DMS53 treated with DMSO at 0.1 percent for 48 hours (cell line): ENCODE data around the gene SAMD14.

Experiments used
- DNase-seq: peaks from one replicate; lab custom pipeline; 2025; ENCODE audit not compliant: unreplicated experiment; lab: John Stamatoyannopoulos, UW

Gene SAMD14

DNA sequence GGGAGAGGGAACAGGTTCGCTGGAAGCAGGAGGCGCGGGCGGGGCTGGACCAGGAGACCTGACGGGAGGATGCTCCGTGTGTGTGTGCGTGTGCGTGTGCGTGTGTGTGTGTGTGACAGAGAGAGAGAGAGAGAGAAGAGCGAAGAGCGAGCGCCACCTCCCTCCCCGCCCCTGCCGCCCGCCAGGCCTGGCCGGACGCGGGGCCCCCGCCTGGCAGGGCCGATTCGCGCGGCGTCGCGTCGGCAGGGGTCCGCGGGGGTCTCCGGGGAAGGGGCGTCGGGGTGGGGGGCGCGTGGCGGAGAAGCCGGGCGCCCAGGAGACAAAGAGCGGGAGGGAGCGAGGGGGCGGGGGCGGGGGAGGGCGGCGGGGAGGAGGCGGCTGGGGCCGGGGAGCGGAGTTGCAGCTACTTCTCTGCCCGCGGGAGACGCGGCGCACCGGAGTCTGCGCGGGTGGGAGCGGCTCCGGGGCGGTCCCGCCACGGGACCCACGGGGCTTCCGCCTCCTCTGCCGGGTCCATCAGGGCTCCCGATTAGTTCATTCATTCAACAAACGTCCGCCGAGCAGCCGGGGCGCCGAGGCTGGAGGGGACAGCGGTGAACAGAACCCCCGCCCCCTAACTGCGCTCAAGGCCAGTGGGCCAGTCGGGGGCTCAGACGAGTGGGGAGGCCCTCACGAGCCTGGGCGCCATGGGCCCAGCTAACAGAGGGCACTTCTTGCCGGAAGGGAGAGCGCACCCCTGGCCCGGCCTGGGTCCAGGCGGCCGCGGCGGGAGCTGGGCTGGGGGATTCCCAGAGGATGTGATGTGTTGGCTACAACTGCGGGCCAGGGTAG is at the start of gene SAMD14:
Gene SAMD14 (minus strand): TSS at position 433 of the 831 bp plus-strand sequence. CDS start 5,201 bp downstream, outside the sequence.
- no peak for DNase-seq

- DNase-seq, result peak; percentile 83
Measured at GRCh38 chr17:50177983-50178834, 48.2 kb upstream of the SAMD14 start.

DNA sequence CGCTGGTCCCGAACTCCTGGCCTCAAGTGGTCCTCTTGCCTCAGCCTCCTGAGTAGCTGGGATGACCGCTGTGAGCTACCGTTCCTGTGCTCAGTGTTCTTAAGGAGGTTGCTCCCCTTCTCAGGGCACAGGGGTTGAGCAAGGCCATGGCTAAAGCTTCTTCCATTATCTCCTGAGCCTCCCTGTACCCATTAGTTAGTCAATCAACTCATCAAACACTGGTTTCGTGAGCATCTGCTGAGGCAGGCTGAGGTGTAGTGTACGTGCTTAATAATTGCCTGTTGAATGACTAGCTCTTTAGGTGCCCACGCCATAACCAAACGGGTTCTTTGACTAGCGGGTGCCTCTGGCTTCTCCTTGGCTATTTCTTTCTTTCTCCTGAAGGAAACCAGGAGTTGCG is 47.5 kb upstream of the SAMD14 start:
- no peak for DNase-seq

DNA sequence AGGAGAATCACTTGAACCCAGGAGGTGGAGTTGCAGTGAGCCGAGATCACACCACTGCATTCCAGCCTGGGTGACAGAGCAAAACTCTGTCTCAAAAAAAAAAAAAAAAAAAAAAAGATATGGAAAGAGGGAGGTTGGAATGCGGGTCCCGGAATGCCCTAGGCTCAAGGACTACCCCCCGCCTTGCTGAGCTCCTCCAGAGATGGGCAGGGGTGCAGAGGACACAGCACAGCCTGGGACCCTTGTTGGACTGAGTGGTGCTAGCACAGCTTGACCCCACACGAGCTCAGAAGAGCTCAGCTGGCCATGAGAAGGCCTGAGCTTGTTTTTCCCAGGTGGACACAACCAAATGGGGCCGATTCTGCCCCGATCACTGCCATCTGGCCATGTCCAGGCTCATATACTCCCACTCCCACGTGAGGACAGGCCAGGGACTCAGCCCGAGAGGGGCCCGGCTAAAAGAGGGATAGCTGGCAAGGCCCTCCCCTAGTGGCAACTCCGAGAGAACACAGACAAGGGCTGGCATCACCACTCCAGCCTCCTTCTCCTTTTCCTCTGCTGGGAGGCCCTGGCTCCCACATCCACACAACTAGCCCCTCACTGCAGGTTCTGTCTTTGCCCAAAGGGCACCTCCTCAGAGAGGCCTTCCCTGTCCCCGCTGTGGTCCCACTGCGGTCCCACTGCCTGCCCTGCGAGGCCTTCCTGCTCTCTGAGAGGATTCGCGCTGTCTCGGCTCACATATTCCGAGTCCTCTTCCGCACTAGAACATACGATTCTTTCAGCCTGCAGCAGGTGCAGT is 46.8 kb upstream of the SAMD14 start:
- no peak for DNase-seq

DNA sequence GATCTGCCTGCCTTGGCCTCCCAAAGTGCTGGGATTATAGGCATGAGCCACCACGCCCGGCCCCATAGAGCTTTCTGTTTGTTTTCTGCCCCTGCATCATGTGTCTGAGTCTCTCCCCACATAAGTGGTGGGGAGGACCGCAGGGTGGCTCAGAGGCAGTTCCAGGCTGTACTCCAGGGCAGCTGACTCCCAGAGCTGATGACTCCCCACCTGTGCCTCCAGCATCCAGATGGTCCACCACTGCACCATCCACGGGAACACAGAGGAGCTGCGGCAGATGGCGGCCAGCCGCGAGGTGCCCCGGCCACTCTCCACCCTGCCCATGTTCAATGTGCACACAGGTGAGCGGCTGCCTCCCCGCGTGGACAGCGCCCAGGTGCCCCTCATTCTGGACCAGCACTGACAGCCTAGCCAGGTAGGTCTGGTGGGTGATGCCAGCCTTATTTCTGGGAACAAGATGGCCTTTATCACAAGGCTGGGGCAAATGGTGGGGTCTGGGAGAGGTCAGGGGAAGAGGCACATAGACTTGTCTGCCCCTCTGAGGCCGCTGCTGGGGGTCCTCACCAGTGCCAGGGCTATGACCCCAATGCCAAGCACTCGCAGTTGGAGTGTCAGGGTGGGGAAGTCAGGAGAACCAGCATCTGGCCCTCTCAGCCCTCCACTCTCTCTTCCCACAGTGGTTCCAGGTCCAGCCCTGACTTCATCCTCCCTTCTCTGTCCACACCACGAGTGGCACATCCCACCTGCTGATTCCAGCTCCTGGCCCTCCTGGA is 45.3 kb upstream of the SAMD14 start:
- no peak for DNase-seq

- no peak for DNase-seq
Measured at GRCh38 chr17:50174444-50174843, 44.5 kb upstream of the SAMD14 start.

- DNase-seq, result no peak
Measured at GRCh38 chr17:50173335-50173941, 43.5 kb upstream of the SAMD14 start.

- DNase-seq, result no peak
Measured at GRCh38 chr17:50172936-50173334, 43.0 kb upstream of the SAMD14 start.

GRCh38 chr17:50172130-50172529 is 42.2 kb upstream of the SAMD14 start:
- DNase-seq, result no peak

GRCh38 chr17:50171371-50172071 is 41.6 kb upstream of the SAMD14 start:
- no peak for DNase-seq

DNA sequence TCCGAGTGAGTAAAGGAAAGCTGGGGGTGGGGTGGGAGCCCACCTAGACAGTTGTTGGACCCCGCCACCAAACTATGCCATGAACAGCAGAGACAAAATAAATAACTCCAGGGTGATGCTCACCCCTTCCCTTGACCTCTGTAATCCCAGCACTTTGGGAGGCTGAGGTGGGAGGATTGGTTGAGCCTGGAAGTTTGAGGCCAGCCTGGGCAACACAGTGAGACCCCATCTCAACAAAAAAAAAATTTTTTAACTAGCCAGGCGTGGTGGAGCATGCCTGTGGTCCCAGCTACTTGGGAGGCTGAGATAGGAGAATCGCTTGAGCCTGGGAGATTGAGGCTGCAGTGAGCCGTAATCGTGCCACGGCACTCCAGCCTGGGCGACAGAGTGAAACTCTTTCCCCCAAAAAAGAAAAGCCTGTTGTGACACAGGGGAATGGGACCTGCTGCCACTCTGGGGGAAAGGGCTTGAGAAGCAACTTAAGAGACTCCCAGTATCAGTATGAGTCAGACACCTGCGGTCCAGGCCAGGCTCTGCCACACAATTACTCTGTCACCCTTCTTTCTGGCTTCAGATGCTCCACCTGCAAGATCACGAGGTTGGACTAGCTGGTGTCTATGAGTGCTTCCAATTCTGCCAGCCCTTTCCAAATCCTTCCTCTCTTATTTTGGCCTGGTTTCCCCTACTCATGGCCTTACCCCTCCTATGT is 40.9 kb upstream of the SAMD14 start:
- DNase-seq, result no peak

- DNase-seq, result no peak
Measured at GRCh38 chr17:50169881-50170459, 40.0 kb upstream of the SAMD14 start.

GRCh38 chr17:50169121-50169764 is 39.3 kb upstream of the SAMD14 start:
- peak; percentile 57 for DNase-seq

DNA sequence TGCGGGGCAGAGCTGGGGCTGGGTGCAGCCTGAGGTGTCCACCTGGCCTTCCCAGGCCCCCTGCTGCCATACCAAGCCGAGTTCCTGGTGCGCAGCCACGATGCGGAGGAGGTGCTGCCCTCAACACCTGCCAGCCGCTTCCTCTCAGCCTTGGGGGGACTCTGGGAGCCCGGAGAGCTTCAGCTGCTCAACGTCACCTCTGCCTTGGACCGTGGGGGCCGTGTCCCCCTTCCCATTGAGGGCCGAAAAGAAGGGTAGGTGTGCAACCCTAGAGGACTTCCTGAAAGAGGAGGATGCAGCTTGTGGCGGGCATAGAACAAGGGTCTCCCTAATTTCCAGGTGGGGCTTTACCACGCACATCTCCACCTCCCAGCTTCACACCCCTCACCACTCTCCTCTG is 38.4 kb upstream of the SAMD14 start:
- DNase-seq, result no peak

DNA sequence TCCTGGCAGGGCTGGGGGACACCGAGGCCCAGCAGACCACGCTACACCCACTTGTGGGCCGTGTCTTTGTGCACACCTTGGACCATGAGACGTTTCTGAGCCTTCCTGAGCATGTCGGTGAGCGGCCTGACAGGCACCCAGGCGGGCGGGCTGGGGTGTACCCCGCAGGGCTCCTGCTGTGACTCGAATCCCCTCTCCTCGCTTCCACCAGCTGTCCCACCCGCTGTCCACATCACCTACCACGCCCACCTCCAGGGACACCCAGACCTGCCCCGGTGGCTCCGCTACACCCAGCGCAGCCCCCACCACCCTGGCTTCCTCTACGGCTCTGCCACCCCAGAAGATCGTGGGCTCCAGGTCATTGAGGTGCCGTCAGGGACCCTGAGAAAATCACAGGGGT is 37.4 kb upstream of the SAMD14 start:
- DNase-seq, result no peak

GRCh38 chr17:50166518-50167181 is 36.7 kb upstream of the SAMD14 start:
- DNase-seq, result no peak

GRCh38 chr17:50165867-50166517 is 36.0 kb upstream of the SAMD14 start, which contains the start of gene SGCA:
TSS of gene SGCA (plus strand) at chr17:50166005. CDS start at chr17:50166041, 36 bp downstream.
- DNase-seq, result no peak
